CD4-positive, alpha-beta T cell treated with Interleukin-17A for 1 hour (primary cell): ENCODE measurements around the gene PSG2.
A peak's percentile ranks its signal among the peaks of the same experiment; 100 is the strongest.
"Not testable (repeated sequence)": the region's sequence is repeated elsewhere in the genome, so short reads cannot be mapped to it uniquely, and the experiment has no call there.

Source experiments
- DNase-seq: peaks from one replicate; pipeline ENCODE4 v3.0.0-alpha.2; 2020

The PSG2 gene

DNA sequence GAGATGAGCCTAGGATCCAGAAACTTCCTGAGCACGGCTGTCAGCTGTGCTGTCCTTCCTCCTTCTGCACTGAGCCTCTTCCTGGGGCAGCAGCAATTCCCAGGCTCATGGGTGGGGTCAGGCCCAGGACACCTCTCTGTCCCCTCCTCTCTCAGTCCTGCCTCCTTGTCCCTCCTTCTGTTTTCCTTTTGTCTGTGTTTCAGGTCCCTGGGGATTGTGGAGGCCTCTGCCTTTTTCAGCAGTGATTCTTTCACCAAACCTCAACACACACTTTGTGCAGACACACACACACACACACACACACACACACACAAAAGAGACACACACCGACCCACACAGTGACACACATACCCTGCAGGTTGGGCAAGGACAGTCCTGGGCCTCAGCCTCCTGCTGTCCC lies at the start of gene PSG2:
TSS of gene PSG2 (minus strand) at position 101 of the 400 bp plus-strand sequence. CDS start 132 bp downstream, outside the sequence.
- not testable (repeated sequence) for DNase-seq

DNA sequence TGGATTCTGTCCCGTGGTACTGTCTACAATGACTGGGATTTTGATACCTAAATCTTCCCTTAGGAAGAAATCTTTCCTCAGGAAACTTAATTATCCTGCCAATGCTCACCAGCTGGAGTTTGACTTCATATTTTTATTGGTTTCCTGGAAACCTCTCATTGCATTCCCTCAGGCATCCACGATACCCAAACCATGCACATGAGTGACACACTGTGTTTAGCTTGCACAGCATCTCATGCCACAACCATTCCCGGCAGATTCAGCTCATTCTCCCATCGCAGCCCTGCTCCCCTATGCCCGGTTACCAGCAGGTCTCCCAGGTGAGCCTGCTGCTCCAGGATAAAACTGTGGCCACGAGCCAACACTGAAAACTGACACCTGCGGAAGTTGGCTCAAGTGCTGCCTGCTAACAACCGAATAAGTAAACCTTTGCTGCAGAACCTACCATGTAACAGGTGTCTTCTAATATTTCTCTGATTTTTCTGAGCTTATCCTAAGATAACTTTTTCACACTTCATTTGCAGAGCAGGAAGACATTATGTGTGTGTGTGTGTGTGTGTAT lies 48.9 kb upstream of the PSG2 start:
- not testable (repeated sequence) for DNase-seq

DNA sequence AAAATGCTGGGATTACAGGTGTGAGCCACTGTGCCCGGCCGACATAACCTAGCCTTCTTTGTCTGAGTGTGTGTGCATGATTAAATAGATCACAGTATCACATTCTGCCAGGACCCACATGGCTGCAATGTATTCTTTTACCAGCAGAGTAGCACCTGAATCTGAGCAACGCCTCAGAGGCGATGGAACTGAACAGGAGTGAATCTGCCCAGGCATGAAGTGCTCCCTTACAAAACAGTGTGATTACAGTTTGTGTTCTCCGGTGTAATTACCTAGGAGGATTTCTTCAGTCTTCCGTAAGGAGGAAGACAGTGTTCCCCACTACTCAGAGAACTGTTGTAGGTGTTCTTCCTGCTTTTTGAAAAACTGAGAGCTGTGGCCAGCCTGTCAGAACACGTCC lies 46.7 kb upstream of the PSG2 start:
- not testable (repeated sequence) for DNase-seq

DNA sequence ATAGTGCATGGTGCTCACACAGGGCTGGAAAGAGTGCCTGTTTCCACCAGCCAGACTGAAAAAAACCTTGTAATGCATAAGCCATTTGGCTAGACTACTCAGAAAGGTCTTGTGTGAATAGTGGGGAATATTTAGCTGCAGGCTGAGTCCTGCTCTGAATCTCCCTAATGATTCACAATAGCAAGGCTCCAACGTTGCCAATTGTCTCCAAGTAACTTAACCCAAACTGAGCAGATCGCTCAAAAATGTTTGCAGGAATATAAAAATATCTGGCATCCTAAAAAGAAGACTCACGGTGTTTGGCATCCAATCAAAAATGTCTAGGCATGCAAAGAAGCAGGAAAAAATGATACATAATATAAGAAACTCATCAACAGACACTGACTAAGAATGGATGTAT lies 44.8 kb upstream of the PSG2 start:
- DNase-seq: not testable (repeated sequence)

DNA sequence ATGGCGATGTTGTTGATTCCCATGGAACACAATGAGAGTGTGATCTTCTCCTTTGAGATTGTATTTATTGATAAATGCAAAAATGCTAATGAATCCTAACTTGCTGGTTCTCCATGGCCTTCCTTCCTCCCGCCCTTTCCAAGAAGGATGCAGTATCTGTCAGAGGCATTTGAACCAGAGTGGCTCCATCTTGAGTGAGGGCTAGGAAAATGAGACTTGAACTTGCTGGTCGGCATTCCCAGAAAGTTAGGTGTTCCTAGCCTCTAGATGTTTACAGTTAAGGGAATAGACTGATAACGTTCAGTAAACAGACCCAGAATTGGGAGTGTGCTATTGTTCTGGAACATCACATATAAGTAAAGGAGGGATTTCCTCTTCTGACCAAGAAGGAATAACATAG lies 44.2 kb upstream of the PSG2 start:
- DNase-seq: no peak

DNA sequence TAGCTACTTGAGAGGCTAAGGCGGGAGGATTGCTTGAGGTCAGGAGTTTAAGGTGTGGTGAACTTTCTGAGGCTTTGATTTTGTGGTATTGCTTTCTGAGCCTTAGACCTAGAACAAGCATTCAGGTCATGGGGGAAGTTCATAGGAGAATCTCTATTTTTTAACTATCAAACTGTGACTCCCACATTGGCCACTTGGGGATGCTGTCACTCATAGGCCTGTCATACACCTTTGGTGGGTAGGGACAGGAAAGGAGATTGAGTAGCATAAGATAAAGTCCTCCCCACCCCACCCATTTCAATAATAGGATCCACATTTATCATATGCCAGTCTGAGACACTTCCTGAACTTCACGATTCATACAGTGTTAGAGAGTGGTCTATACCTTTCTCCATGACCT lies 41.9 kb upstream of the PSG2 start:
- no peak for DNase-seq

DNA sequence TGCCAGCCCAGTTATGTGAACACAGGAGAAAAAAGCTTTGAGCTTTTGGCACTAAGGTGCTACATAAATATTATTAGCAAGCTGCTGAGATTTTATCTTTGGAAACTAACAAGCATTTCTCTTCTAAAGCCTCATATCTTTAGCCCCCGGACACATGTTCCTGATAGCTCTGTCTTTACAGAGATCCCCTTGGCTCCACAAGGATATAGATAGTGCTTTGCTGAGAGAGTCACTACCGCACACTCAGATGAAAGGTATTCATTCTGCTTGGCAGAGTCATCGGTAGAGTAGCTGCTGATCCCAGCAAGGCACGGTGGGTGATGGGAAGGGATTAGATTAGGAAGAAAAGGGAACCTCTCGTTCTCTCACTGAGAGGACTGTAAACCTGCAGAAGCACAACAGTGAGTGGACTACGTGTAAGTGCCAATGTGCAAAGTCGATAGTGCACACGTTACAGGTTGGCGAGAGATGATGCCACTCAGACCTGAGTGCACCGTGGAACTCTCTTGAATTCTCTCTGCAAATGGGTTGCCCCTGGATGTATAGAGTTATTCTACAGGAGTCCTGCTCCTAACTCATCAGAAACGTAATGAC lies 38.0 kb upstream of the PSG2 start:
- DNase-seq: not testable (repeated sequence)

DNA sequence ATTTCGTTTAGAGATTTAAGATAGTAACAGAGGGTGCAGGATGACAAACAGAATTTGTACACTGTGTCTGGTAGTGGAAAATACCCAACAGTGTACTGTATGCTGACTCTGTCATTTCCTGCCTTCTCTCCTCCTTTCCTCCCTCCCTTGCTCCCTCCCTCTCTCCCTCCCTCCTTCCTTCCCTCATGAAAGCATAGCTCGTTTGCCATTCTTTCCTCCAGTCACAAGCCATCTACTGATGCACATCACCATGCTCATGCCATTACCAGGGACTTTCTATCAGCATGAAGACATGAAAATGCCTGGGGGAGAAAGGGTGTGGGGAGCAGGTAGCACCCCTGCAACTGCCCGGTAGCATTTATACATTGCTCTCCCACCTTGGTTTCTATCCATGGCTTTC lies 37.0 kb upstream of the PSG2 start:
- DNase-seq: not testable (repeated sequence)

DNA sequence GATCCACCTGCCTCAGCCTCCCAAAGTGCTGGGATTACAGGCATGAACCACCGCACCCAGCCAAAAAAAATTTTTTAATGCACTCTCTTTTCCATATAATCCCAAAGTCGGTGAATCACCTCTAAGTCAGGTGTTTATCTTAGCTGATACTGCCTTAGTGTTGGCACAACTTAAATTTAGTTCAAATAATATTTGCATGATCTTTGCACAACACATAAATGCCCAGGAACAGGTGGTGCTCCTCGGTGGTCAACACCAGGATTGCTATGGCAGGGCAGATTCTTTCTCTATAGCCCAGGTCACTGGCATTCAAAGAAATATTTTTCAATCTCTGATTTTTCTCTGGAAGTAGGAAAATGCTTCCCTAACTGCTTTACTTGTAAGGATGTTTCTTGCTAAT lies 33.9 kb upstream of the PSG2 start:
- DNase-seq: not testable (repeated sequence)

DNA sequence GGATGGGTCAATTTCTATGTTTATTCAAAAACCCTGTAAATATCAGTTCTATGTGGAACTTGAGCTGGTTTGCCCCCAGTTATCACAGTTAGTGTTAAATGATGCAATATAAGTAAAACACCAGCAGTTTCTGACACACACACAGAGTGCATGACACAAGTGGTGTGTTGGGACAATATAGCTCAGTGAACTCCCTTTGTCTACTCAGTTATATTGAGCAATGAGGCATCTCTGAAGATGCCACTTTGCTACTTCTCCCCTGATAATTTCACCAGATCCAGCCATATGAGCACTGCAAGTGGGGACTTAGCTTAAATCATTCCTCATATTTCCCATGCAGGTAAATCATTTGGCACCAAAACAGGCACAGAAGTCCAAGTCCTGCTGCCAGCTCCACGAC lies 33.0 kb upstream of the PSG2 start:
- DNase-seq: not testable (repeated sequence)

DNA sequence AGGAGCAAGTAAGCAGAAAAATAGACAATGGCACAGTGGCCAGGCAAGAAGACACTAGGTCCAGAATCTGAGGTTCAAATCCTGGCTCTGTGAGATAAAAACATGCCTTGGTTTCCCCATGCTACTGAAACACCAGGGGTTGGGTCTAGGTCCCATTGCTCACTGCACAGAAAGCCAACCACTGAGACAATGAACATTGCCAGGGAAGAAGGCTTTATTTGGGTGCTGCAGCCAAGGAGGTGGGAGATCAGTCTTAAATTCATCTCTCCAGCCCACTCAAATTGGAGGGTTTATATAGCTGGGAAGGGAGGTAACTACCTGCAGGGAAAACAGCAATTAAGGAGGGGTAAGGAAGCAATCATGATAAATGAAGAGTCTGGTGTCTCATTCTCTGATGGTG lies 32.6 kb upstream of the PSG2 start:
- DNase-seq: not testable (repeated sequence)

DNA sequence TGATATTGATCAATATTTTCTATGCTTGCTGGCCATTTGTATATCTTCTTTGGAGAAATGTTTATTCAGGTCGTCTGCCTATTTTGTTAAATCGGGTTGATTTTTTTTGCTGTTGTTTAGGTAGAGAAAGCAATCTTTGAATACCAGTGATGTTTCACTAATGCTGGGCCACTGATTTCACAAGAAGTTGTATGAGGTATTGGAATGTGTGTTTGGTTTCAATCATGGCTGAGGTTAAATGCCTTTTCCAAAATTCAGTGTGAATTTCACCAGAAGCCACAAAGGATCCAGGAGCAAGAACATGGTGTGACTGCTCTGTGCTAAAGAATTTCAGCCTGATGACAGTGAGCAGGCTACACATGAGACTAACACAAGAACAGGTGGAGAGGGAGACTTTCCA lies 32.1 kb upstream of the PSG2 start:
- DNase-seq: not testable (repeated sequence)

DNA sequence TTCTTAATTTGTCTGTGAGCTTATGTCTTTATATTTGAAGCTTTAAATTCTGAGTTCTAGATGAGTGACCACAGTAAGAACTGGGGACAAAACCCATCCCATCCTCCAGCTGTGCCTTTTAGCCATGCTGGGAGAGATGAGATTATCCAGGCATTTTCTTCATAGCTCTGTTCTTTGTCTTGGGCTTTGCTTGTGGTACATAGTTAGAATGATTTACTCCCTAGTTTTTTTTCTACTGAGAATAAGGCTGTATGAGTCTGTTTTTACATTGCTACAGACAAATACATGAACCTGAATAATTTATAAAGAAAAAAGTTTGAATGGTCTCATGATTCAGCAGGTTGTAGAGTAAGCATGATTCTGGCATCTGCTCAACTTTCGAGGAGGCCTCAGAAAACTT lies 24.9 kb upstream of the PSG2 start:
- not testable (repeated sequence) for DNase-seq

DNA sequence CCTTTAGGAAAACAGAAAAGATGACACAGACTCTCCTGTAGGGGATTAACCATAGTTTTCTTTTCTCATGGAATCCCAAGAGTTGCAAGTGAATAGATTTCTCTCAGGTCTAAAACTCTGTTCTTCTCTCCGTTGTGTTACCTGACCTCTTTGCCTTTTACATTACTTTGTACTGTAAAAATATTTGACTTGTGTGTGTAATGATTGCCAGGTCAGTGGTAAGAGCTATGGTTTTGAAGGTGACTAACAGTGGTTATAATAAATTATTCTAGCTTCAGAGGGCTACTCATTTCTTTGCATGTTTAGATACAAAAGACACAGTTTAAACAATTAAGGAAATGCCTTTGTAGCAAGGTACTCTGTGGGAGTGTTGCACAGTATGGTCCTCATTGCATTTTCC lies 23.0 kb upstream of the PSG2 start:
- DNase-seq: no peak

DNA sequence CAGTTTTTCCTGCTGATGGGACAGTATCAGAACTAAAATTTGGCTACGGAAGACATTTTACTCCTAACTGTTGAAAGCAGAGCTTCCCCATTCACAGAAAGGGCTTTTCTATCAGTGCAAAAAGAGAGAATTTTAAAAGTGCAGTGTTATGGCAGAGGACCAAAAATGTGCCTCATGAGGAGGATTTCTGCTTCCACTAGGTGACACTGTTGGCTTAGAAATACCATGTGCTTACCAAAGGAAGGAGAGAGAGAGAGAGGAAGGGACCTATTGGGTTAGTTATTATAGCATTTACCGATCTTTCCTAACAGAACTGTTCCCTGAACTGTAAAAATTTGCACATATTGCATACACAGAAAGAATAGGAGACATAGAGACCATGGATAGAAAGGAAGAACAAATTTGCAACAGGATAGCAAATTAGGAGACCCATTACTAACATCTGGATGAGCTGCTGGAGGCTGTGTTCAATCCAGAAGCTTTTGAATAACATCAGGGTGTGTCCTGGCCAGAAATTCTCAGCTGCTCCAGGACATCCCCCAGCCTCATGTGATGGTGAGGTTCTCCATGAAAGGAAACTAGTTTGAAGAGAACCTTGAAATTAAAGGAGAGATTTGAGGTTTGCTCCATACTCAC lies 21.8 kb upstream of the PSG2 start:
- DNase-seq: not testable (repeated sequence)

DNA sequence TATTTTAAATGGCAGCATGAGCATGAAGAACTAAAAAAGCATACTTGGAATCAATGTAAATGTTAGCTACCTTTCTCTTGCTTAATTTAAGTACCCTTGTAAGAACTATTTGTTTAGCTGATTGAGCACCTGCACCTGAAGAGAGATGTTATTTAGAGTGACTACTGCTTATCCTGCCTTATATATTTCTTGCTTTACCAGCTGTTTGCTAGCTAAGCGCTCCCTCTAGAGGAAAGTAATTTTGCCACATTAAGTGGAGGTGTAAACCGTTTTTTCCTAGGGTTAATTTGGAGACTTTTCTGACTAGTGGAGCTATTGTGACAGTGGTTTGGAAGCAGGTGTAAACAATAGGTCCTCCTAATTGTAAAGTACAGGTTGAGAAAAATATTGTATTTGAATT lies 19.4 kb upstream of the PSG2 start:
- no peak for DNase-seq

DNA sequence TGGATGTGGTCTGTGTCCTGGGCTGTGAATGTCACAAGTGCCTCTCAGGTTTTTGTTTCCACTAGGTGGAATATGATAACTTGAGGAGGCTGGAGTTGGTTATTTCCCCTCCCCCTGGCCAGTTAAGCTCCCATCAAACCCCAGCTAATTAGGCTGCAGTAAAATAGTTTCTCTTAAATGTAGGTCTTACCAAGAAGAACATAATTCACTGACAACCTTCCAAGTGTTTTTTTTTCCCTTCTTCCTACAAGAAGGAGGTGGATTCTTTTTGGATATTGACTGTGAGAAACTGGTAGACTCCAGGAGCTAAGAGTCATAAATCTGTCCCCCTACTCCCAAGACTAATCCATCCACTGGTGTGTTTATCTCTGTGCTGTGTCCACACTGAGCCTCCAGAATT lies 15.9 kb upstream of the PSG2 start:
- DNase-seq: not testable (repeated sequence)

DNA sequence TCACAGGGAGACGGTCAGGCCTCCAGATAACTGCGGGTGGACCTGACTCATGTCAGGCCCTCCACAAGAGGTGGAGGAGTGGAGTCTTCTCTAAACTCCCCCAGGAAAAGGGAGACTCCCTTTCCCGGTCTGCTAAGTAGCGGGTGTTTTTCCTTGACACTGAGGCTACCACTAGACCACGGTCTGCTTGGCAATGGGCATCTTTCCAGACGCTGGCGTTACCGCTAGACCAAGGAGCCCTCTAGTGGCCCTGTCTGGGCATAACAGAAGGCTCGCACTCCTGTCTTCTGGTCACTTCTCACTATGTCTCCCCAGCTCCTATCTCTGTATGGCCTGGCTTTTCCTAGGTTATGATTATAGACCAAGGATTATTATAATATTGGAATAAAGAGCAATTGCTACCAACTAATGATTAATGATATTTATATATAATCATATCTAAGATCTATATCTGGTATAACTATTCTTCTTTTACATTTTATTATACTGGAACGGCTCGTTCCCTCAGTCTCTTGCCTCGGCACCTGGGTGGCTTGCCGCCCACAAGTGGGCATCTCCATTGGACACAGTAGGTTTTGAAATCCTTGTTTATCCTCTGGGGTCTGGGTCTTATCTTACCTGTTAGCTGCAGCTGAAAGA lies 5.3 kb upstream of the PSG2 start:
- peak; percentile 1 for DNase-seq

DNA sequence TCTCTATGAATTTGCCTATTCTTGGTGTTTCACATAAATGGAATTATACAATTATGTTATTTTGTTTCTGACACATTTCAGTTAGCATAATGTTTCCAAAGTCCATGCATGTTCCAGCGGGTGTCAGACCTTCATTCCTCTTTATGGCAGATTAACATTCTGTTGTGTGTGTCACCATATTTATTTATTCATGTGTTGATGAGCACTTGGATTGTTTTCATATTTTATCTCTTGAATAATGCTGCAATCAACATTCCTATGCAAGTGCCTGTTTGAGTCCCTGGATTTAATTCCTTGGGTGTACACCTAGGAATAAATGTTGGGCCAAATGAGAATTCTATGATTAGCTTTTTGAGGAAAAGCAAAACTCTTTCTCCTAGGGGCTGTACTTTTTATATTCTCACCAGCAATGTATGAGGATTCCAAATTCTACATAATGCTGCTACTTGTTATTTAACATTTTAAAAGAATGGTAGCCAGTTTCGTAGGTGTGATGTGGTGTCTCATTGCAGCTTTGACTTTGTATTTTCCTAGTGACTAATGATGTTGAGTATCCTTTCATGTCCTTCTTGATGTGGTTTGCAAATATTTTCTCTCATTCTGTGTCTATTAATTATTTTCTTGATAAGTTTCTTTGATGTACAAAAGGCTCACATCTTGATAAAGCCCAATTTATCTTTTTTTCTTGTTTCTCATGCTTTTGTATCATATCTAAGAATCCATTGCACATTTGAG lies 3.5 kb upstream of the PSG2 start:
- not testable (repeated sequence) for DNase-seq

DNA sequence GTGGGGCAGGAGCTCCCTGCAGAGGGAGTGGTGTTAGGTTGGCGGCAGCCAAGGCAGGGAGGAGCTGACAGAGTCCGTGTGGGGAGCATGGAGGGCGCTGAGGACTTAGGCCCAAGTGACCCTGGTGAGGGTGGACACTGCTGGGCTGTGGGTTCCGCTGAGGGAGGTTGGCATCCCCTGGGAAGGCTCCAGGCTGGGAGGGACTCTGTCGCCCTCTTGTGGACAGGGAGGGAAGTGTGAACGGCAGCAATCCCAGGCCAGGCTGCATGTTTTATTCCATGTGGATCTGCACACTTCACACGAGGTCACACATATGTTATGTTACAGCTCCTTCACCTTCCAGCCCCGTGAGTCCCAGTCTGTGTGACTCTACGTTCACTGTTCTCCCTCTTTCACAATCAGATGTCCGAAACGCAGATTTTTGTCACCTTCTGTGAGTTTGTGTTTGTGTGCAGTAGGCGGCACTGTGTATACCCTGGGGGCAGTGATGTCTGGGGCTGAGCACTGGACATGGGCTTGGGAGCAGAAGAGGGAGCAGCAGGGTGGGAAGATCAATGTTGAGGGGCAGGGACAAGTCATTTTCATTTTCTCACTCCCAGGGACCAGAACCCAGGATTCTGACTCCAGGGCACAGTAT lies 1.8 kb upstream of the PSG2 start:
- not testable (repeated sequence) for DNase-seq

DNA sequence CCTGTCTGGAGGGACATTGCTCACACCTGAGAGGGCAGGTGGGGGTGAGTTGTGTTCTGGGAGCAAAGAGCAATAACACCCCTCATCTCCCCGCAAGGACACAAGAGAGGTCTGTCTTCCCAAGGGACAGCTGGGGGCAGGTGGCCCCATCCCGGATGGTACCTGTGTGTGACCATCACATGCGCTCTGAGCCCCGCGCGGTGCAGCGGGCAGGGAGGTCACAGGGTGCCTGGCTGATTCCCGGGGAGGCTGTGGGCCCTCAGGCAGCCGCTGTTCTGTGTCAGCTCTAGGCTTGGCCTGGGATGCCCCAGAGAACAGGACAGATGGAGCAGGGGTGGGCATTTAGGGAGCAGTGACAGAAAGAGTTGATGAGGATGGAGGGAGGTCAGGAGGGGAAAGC lies 1.2 kb upstream of the PSG2 start:
- DNase-seq: not testable (repeated sequence)

DNA sequence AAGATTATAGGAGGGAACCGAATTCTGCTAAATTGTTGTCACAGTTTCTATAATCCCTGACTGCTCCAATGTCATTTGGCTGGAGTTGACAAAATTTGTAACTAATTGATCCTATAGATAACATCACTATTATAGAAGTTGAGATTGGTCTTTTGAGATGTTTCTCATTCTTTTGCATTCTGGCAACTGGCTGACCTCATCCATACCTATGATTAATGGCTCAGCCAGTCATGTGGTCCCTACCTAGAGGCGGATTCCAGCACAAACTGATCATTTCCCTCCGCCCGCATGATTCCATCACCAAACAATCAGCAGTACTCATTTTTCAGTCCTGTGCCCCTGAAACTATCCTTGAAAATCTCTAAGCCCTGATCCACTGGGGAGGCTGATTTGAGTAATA lies 4.2 kb downstream of the PSG2 start:
- no peak for DNase-seq

DNA sequence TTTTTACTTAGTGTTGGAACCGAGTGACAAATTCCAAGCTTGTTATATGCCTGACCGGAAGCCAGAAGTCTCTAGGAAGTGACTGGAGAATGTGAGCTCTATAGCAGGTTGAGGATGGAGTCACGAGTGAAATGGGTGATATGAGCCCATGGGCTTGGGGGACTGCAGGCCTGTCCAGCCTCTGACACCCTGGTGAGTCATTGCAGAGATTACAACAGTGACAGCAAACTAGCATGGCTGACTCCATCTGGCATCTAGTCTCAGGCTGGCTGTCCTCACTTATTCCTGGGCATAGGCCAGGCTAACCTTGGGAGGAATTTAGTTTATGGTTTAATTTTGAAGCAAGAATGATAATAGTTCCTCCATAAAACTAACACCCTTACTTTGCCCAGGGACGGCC lies 4.6 kb downstream of the PSG2 start:
- DNase-seq: not testable (repeated sequence)
